Common myeloid progenitor, CD34-positive (primary cell): ENCODE measurements around the gene THEMIS2. TPM values are rescaled to one million over a fixed set of nuclear protein-coding genes. Genes with fewer than 3 reads are reported as not detected.
"Not testable (repeated sequence)": the region's sequence is repeated elsewhere in the genome, so short reads cannot be mapped to it uniquely, and the experiment has no call there.

ENCODE experiments used
- CTCF ChIA-PET: fragments of 350-600 bp; sonication (Branson Sonifier 250); formaldehyde crosslinking; loops from one replicate; lab custom pipeline; 2021; ENCODE audit warnings: antibody characterized with exemption; lab: Charles Lee
- POLR2A ChIA-PET: fragments of 350-600 bp; sonication (Branson Sonifier 250); formaldehyde crosslinking; loops from one replicate; lab custom pipeline; 2021; ENCODE audit warnings: antibody characterized with exemption; lab: Charles Lee
- DNase-seq, 3 donors: peaks; one replicate each; pipeline versions ENCODE4 v3.0.0 to v3.0.0-alpha.2; 2013
- H3K27ac ChIP-seq, 2 experiments: 1 replicate in 1 of 2; 2 replicates in 1 of 2; pipeline ENCODE4 v1.7.0; 2013; ENCODE audit warnings: inconsistent platforms in 2 of 2, low read length in 2 of 2, mild to moderate bottlenecking in 2 of 2, low read depth in 1 of 2, moderate library complexity in 1 of 2; ENCODE audit not compliant: severe bottlenecking in 2 of 2, insufficient read depth in 1 of 2, poor library complexity in 1 of 2
- H3K27me3 ChIP-seq, 5 experiments: replicated peaks in 2 of 5; 1 replicate in 3 of 5; 2 replicates in 2 of 5; pipeline versions ENCODE4 v1.6.1 to v1.7.0; 2013; ENCODE audit warnings: low read length in 4 of 5, mild to moderate bottlenecking in 2 of 5, moderate library complexity in 2 of 5, inconsistent platforms in 1 of 5; ENCODE audit not compliant: insufficient read depth in 5 of 5, control insufficient read depth in 4 of 5
- H3K36me3 ChIP-seq, 4 experiments: 1 replicate in 2 of 4; 2 replicates in 2 of 4; pipeline versions ENCODE4 v1.6.1 to v1.7.0; 2013; ENCODE audit warnings: low read length in 3 of 4, control low read depth in 1 of 4, mild to moderate bottlenecking in 1 of 4; ENCODE audit not compliant: control insufficient read depth in 4 of 4, insufficient read depth in 4 of 4
- H3K4me1 ChIP-seq, 4 experiments: 1 replicate in 3 of 4; 2 replicates in 1 of 4; pipeline versions ENCODE4 v1.6.1 to v1.7.1; 2013; ENCODE audit warnings: low read length in 3 of 4, mild to moderate bottlenecking in 3 of 4, control low read depth in 1 of 4, inconsistent platforms in 1 of 4, moderate library complexity in 1 of 4; ENCODE audit not compliant: control insufficient read depth in 4 of 4, insufficient read depth in 4 of 4; ENCODE audit errors: control extremely low read depth in 1 of 4
- H3K4me3 ChIP-seq, 7 experiments: 1 replicate in 4 of 7; 2 replicates in 3 of 7; pipeline versions ENCODE4 v1.5.1 to v1.7.0; 2013; ENCODE audit warnings: mild to moderate bottlenecking in 7 of 7, low read length in 6 of 7, moderate library complexity in 6 of 7, inconsistent platforms in 2 of 7, low read depth in 2 of 7, control low read depth in 1 of 7; ENCODE audit not compliant: insufficient read depth in 4 of 7, control insufficient read depth in 1 of 7; ENCODE audit errors: extremely low read depth in 1 of 7
- H3K9me3 ChIP-seq, 5 experiments: 1 replicate in 4 of 5; 2 replicates in 1 of 5; pipeline versions ENCODE4 v1.6.1 to v1.7.1; 2013; ENCODE audit warnings: low read length in 4 of 5, mild to moderate bottlenecking in 2 of 5, inconsistent platforms in 1 of 5, low read depth in 1 of 5, moderate library complexity in 1 of 5; ENCODE audit not compliant: control insufficient read depth in 4 of 5, insufficient read depth in 2 of 5; ENCODE audit errors: control extremely low read depth in 1 of 5
- WGBS: methylation state at CpG from one replicate; pipeline ENCODE4 v1.1.5; 2013; ENCODE audit not compliant: insufficient coverage; 5-methylcytosine and 5-hydroxymethylcytosine counted together
- polyA plus RNA-seq: library from polyadenylated mRNA; unstranded; fragments of 120-200 nt; gene quantifications from one replicate; pipeline ENCODE4 v1.2.1, GENCODE V29; 2013

THEMIS2 gene
- 80.2 TPM for polyA plus RNA-seq

DNA sequence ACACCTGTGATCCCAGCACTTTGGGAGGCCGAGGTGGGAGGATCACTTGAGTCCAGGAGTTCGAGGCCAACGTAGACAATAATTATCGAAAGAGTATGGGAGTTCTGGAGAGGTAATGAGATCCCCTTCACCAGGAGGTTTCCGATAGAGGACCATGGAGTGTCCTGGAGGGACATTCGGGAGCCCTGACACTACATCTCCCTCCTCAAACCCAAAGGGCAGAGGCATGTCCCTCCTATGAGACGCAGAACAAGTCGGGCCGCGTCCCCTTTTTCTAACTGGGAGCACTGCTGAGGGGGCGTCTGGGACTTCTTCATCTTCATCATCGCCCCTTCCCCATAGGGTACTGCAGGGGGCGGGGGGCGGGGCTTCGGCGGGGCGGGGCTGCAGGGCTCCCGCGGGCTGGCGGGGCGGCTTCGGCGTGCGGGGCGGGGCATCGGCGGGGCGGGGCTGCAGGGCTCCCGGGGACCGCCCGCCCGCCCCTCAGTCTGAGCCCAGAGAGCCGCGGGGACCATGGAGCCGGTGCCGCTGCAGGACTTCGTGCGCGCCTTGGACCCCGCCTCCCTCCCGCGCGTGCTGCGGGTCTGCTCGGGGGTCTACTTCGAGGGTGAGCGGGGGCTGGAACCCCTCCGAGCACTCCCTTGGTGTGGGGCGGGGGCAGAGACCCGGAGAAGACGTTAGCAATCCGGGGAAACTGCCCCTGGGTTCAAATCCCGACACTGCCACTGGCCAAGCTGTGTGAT lies at the start of gene THEMIS2:
TSS of gene THEMIS2 (plus strand) at position 486 of the 743 bp plus-strand sequence. CDS start at position 514, 28 bp downstream.
- Histone ChIP-seq H3K4me1 (peaks cover 5 to 73% (median 67%) of the 10 kb centered on the region in 4 experiments), H3K4me3 (peak within 1 kb of the TSS; percentile 63 to 96 (median 91)), H3K36me3 (peaks cover 0 to 9% (median 8%) of the 10 kb centered on the region in 4 experiments), H3K27me3 (no peaks in the 10 kb centered on the region), H3K9me3 (no peaks in the 10 kb centered on the region), H3K27ac (peak within 1 kb of the TSS; percentile 58 to 76)
- CTCF ChIA-PET = interaction anchor here (0.8 kb wide), 1 partner anchor 28 kb away, joined by 3 read pairs; no protein-coding TSS in a partner anchor
- DNase-seq = peak; percentile 59 to 73 (median 66)
- WGBS = 12% methylated on average over 31 of the region's 53 CpGs
- POLR2A ChIA-PET = interaction anchor here (1.2 to 1.6 kb wide), 2 partner anchors 9 to 14 kb away, joined by 5 to 8 read pairs; no protein-coding TSS in a partner anchor

DNA sequence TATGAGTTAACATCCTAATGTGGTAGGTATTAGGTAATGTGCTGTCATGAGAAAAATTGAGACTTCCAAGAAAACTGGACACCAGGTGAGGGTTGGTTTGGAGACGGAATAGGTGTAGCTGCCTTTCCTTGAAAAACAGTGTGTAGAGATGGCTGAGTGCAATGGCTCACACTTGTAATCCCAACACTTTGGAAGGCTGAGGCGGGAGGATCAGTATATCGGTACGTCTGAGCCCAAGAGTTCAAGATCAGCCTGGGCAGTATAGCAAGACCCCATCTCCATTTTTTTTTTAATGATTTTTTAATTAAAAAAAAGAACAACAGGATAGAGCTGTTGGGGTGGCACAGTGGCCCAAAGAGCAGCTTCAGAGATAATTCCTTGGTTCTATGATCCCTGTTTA lies 48.6 kb upstream of the THEMIS2 start:
- 100% methylated on average over 1 of the region's 4 CpGs for WGBS
- DNase-seq = no peak
- POLR2A ChIA-PET = no interaction called here

DNA sequence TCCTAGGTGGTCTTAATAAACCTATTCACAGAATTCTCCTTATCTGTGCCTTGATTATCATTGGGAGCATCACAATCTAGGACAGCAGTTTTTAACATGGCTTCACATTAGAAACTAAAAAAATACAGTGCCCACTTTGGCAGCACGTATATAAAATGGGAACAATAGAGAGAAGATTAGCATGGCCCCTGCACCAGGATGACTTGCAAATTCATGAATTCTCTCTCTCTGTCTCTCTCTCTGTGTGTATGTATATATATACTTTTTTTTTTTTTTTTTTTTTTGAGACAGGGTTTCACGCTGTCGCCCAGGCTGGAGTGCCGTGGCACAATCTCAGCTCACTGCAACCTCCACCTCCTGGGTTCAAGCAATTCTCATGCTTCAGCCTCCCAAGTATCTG lies 47.9 kb upstream of the THEMIS2 start:
- no peak for DNase-seq
- no CpG with 5 or more reads among the region's 4 CpGs for WGBS
- H3K27ac ChIP-seq = no peak overlapping the region
- H3K4me1 ChIP-seq = no peaks in the 10 kb centered on the region
- no peaks in the 10 kb centered on the region for H3K27me3 ChIP-seq
- H3K36me3 ChIP-seq = peaks cover 0 to 21% (median 11%) of the 10 kb centered on the region in 4 experiments
- POLR2A ChIA-PET = no interaction called here
- no peaks in the 10 kb centered on the region for H3K9me3 ChIP-seq
- CTCF ChIA-PET = no interaction called here
- H3K4me3 ChIP-seq = no peak overlapping the region

More for the DNA sequence above, 48.6 kb upstream of the THEMIS2 start:
- H3K27ac ChIP-seq = no peak overlapping the region
- CTCF ChIA-PET = no interaction called here
- no peaks in the 10 kb centered on the region for H3K9me3 ChIP-seq
- H3K4me1 ChIP-seq = no peaks in the 10 kb centered on the region
- H3K36me3 ChIP-seq = peaks cover 1 to 26% (median 13%) of the 10 kb centered on the region in 4 experiments
- H3K4me3 ChIP-seq = no peak overlapping the region
- H3K27me3 ChIP-seq = no peaks in the 10 kb centered on the region

DNA sequence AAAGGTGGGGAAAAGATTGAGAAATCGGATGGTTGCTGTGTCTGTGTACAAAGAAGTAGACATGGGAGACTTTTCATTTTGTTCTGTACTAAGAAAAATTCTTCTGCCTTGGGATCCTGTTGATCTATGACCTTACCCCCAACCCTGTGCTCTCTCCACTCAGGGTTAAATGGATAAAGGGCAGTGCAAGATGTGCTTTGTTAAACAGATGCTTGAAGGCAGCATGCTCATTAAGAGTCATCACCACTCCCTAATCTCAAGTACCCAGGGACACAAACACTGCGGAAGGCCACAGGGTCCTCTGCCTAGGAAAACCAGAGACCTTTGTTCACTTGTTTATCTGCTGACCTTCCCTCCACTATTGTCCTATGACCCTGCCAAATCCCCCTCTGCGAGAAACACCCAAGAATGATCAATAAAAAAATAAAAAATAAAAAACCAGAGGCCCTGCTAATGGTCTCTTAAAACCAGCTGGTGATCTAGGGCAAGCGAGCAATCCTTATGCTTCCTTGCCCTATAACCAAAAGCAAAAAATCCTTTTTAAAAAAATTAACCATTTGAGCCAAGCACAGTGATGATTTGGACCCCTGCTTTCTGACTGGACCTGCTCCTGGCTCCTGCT lies 42.9 kb upstream of the THEMIS2 start:
- DNase-seq, CTCF ChIA-PET, H3K27me3 ChIP-seq, POLR2A ChIA-PET, H3K9me3 ChIP-seq: not testable (repeated sequence)
- H3K4me3 ChIP-seq = peak overlapping the region in 3 of 7 experiments; percentile 90 to 96 (median 95)
- H3K36me3 ChIP-seq = peaks cover 0 to 18% (median 13%) of the 10 kb centered on the region in 4 experiments
- peaks cover 6 to 18% (median 12%) of the 10 kb centered on the region in 4 experiments for H3K4me1 ChIP-seq
- H3K27ac ChIP-seq = peak overlapping the region in 1 of 2 experiments; percentile 96
- WGBS = 100% methylated on average over 1 of the region's 4 CpGs

DNA sequence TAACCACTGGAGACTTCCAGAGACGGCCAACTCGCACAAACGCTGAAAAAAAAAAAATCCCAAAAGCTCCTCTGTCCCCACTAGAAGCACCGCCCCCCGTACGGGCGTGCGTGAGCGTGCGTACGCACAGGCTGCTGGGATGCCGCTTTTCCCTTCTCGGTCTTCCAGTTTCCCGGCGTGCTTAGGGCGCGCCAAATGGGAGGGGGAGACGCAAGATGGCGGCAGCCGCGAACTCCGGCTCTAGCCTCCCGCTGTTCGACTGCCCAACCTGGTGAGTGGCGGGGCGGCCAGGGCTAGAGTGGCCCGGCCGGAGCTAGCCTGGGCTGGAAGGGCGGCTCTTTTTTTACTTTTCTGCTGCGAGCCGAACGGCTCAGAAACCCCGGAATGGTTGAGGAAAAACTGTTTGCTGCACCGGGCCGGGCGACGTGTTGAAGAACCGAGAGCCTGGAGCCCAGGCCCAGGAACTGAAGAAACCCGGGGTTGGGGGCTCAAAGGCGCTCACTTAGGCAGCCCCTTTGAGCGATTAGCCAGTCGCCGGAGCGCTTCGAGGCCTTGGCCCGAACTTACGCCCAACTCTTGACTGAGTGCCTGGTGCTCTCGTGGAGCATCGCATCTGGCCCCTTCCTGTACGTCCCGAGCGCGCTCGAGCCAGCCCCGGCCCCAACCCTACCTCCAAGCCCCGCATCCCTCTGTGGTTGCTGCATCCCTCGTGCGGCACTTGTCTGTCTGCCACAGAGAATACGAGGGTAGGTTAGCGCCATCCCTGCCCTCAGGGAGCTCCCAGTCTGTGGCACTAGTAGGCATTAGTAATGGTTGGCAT lies 41.5 kb upstream of the THEMIS2 start, which contains the start of gene PPP1R8:
TSS of gene PPP1R8 (plus strand) at position 162 of the 820 bp plus-strand sequence. CDS start at position 216, 54 bp downstream.
- no peaks in the 10 kb centered on the region for H3K27me3 ChIP-seq
- peaks cover 6 to 18% (median 12%) of the 10 kb centered on the region in 4 experiments for H3K4me1 ChIP-seq
- ChIA-PET POLR2A (interaction anchor here (0.6 to 0.8 kb wide), 3 partner anchors 12 to 608 kb away, joined by 3 to 4 read pairs (median 3); no protein-coding TSS in a partner anchor), CTCF (interaction anchor here (0.6 to 0.9 kb wide), 3 partner anchors 11 to 148 kb away, joined by 3 to 4 read pairs (median 3); no protein-coding TSS in a partner anchor)
- peaks cover 0 to 26% (median 17%) of the 10 kb centered on the region in 4 experiments for H3K36me3 ChIP-seq
- H3K4me3 ChIP-seq = peak within 1 kb of the TSS; percentile 78 to 97 (median 95)
- H3K27ac ChIP-seq = peak within 1 kb of the TSS; percentile 94 to 96
- WGBS = 0% methylated on average over 40 of the region's 60 CpGs
- peak; percentile 92 to 94 (median 92) for DNase-seq
- H3K9me3 ChIP-seq = no peaks in the 10 kb centered on the region

DNA sequence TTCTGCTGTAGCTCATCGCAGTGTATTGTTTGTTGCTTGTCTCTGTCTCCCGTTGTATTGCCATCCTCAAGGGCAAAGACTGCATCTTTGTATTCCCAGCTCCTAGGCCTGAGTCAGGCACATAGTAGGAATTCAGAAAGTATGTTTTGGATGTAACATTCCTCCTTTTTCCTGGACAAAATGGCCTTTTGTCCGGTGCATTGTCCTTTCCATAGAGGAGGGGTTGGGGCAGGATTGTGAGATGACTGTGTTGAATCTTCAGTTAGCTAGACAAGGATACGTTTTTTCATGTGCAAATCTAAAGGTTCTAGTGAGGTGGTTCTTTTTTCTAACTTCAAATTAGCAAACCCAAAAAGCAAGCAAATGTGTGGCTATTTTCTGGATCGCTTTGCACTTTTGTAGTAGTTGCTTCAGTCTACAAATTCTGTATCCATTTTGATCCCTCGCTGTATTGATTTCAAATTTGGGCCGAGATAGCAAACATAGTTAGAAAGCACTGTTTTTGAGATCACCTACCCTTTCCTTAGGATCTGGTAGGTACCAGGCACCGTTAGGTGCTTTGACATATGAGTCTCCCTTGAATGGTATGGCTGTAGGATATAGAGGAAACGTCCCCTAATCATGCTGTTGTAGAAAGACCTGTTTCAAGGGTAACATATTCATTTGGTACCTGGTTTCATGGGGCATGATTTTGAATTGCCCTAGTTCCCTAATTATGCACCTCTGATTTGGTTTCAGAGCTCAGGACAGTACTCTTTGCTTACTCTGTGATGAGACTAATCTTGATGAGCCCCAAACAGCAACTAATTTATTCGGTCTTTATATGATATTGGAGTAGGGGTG lies 40.6 kb upstream of the THEMIS2 start:
- DNase-seq = no peak
- POLR2A ChIA-PET = interaction anchor here (0.8 kb wide), 1 partner anchor 109 kb away, joined by 3 read pairs; no protein-coding TSS in a partner anchor

More for the DNA sequence above, 40.6 kb upstream of the THEMIS2 start:
- Histone ChIP-seq H3K27me3 (no peaks in the 10 kb centered on the region), H3K9me3 (no peaks in the 10 kb centered on the region), H3K36me3 (peaks cover 0 to 26% (median 18%) of the 10 kb centered on the region in 4 experiments), H3K27ac (peak overlapping the region; percentile 94 to 96), H3K4me1 (peaks cover 6 to 18% (median 12%) of the 10 kb centered on the region in 4 experiments), H3K4me3 (peak overlapping the region in 6 of 7 experiments; percentile 78 to 97 (median 95))
- CTCF ChIA-PET = interaction anchor here (0.7 to 1.6 kb wide), 2 partner anchors 10 to 149 kb away, joined by 3 to 5 read pairs; no protein-coding TSS in a partner anchor
- 61% methylated on average over 7 of the region's 10 CpGs for WGBS
